ENCODE measurements around the gene SLC35E3.
"Not testable (repeated sequence)": the region's sequence is repeated elsewhere in the genome, so short reads cannot be mapped to it uniquely, and the experiment has no call there.

SLC35E3 gene

GRCh38 chr12:68813242-68813593 is 67.2 kb downstream of the SLC35E3 start:
- no peak for DNase-seq (ENCODE audit: low read depth)

DNA sequence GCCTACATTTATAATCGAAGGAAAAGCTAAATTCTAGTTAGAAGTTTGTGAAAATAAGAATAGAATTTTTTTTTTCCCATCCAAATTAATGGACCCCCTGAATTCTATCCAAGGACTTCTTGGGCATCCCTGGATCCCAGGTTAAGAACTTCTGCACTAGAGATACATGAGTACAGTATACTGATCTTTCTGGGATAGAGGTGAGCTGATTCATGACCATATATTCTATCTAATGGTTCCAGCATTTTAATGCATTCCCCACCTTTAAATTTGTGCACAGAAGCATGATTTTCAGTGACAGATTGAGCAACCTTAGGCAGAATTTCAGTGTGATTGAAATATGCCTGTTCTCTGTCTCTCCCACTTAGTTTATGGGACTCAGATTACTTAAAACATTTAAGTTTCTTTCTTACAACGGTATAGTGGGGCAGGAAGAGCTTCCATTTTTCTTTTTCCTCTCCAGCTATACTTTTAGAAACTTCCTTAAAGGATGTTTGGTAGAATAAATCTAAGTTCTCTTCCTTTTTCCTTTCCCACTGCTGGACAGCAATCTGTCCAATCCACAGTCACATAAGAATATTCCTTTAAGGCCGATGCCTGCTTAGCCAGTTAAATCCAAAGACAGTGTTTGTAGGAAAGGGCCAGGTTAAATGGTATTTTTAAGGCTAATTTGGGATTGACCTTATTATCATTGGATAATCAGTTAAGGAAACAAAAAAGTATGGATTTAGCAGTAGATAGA is 68.7 kb downstream of the SLC35E3 start:
- no peak for DNase-seq (ENCODE audit: low read depth)

- no peak for DNase-seq (ENCODE audit: low read depth)
Measured at GRCh38 chr12:68815232-68815927, 69.4 kb downstream of the SLC35E3 start.

DNA sequence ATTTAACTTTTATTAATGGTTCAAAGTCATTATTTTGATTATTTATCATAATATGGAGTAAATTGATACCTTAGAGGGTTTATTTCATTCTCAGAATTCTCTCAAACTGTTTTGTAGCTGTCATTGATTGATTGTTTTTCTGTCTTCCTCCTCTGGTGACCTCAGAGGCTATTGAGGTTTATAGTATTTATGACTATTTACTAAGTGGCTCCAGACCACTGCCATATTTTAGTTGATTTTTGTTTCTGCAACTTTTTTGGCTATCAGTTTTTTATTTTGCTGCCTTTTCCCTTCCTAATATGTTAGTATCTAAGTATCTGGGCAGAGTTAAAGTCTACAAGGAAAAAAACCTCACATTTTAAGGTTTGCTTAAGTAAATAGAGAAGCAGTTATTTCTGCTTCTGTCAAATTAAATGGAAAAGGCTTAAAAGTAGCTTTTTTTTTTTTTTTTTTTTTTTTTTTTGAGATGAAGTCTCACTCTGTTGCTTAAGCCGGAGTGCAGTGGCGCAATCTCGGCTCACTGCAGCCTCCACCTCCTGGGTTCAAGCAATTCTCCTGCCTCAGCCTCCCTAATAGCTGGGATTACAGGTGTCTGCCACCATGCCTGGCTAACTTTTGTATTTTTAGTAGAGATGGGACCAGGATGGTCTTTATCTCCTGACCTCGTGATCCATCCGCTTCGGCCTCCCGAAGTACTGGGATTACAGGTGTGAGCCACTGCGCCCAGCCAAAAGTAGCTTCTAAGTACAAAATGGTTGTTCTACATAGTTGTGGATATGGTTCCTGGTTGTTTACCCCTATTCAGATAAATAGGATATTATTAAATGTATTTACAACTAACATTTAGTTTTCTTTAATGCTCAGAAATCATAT is 70.2 kb downstream of the SLC35E3 start:
- DNase-seq (ENCODE audit: low read depth): no peak

- DNase-seq (ENCODE audit: low read depth): not testable (repeated sequence)
Measured at GRCh38 chr12:68819481-68819880, 73.5 kb downstream of the SLC35E3 start.

DNA sequence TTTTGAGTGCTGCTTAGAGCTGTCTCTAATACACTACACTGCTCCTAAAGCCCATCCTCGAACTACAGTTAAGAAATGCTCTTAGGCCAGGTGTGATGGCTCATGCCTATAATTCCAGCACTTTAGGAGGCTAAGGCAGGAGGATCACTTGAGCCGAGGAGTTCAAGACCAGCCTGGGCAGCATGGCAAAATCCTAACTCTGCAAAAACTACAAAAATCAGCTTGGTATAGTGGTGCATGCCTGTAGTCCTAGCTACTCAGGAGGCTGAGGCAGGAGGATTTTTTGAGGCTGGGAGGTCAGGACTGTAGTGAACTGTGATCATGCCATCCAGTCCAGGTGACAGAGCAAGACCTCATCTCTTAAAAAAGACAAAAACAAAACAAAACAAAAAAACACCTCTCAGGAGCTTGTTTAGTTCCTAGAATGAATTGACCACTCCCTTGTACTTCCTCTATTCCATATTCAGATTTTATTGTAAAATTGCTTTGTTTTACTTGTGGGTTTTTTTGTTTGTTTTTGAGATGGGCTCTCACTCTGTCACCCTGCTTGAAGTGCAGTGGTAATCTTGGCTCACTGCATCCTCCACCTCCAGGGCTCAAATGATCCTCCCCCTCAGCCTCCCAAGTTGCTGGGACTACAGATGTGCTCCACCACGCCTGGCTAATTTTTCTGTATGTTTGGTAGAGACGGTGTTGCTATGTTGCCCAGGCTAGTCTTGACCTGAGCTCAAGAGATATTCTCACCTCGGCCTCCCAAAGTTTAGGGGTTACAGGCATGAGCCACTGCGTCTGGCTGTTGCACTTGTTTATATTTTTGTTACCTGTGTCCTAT is 75.6 kb downstream of the SLC35E3 start:
- no peak for DNase-seq (ENCODE audit: low read depth)

DNA sequence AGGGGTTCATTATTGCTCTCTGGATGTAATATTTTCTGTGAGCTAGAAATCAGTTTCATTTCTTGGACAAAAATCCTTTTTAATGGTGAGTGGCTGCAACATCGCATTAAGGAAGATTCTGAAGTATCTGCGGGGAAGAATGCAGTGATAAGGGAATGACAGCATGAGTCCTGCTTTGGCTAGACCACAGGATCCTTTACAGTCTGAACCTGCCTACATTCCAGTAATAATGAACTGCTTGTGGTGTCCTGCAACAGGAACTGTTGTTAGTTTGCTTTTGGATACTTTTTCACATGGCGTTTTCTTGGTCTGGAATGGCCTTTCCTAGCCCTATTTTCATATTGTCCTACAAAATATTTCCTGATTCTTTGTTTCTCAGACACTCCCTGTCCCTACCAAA is 77.7 kb downstream of the SLC35E3 start:
- DNase-seq (ENCODE audit: low read depth): no peak

DNA sequence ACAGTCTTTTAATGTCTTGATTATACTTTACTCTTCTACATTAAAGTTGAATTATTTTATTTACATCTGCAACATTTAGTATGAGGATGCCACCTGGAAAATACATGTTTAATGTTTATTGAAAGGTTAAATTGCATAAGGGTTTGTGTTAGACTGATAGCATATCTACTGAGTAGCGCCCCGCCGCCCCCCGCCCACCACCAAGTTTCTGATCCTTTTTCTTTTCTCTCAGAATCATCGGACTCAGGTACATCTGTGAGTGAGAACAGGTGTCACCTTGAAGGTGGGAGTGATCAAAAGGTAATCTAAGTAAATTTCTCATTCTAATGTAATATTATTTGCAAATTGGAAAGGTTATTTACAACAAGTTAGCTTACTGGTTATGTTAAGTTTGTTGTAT is 78.2 kb downstream of the SLC35E3 start:
- DNase-seq (ENCODE audit: low read depth): no peak

GRCh38 chr12:68824597-68825250 is 78.7 kb downstream of the SLC35E3 start:
- DNase-seq (ENCODE audit: low read depth): no peak

DNA sequence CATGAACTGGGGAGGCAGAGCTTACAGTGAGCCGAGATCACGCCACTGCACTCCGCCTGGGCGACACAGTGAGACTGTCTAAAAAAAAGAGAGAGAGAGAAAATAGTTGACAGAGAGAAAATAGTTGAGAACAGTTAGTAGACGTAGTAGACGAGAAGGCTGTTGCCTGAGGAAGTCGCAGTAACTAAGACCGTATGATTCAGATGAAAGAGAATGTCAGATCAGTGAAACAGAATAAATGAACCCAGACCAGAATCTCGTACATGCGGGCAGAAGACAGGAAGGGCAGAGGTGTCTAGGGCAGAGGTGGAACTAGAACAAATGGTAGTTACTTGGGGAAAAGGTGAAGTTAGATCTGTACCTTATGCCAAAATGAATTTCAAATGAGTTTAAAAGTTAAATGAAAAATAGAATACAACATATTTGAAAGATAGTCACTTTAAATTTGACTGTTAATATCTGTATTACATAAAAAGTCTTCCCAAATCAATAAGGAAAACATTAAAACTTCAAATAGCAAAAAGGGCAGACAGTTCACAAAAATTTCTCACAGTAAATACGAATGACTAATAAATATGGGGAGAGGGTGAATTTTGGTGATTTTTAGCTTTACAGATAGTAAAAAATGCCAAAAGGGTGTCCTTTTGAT is 79.7 kb downstream of the SLC35E3 start:
- no peak for DNase-seq (ENCODE audit: low read depth)

- DNase-seq (ENCODE audit: low read depth): no peak
Measured at GRCh38 chr12:68827895-68828671, 82.1 kb downstream of the SLC35E3 start.

GRCh38 chr12:68828672-68829068 is 82.7 kb downstream of the SLC35E3 start:
- DNase-seq (ENCODE audit: low read depth): no peak
